Effector memory CD4-positive, alpha-beta T cell (primary cell): ENCODE data around the gene TEX22.

ENCODE experiments used
- DNase-seq, 3 donors: peaks; one replicate each; pipeline ENCODE4 v3.0.0-alpha.2; 2020
- H3K27ac ChIP-seq: 2 replicates; pipeline ENCODE4 v1.7.0; 2013; ENCODE audit warnings: mild to moderate bottlenecking, low read length, moderate library complexity; ENCODE audit not compliant: insufficient read depth, poor library complexity, severe bottlenecking
- H3K27me3 ChIP-seq: replicated peaks from 2 replicates; pipeline ENCODE4 v1.7.0; 2013; ENCODE audit warnings: mild to moderate bottlenecking, low read length; ENCODE audit not compliant: insufficient read depth, control insufficient read depth, poor library complexity, severe bottlenecking
- H3K36me3 ChIP-seq: 2 replicates; pipeline ENCODE4 v1.7.0; 2013; ENCODE audit warnings: mild to moderate bottlenecking, low read length, moderate library complexity; ENCODE audit not compliant: control insufficient read depth, insufficient read depth
- H3K4me1 ChIP-seq: 2 replicates; pipeline ENCODE4 v1.7.0; 2013; ENCODE audit warnings: low read length, mild to moderate bottlenecking; ENCODE audit not compliant: control insufficient read depth, insufficient read depth, poor library complexity, severe bottlenecking
- H3K4me3 ChIP-seq: 2 replicates; pipeline ENCODE4 v1.7.0; 2013; ENCODE audit warnings: low read length, low read depth, mild to moderate bottlenecking; ENCODE audit not compliant: insufficient read depth, poor library complexity, severe bottlenecking
- H3K9me3 ChIP-seq: 2 replicates; pipeline ENCODE4 v1.7.0; 2013; ENCODE audit warnings: mild to moderate bottlenecking, low read length, moderate library complexity; ENCODE audit not compliant: control insufficient read depth

The TEX22 gene

DNA sequence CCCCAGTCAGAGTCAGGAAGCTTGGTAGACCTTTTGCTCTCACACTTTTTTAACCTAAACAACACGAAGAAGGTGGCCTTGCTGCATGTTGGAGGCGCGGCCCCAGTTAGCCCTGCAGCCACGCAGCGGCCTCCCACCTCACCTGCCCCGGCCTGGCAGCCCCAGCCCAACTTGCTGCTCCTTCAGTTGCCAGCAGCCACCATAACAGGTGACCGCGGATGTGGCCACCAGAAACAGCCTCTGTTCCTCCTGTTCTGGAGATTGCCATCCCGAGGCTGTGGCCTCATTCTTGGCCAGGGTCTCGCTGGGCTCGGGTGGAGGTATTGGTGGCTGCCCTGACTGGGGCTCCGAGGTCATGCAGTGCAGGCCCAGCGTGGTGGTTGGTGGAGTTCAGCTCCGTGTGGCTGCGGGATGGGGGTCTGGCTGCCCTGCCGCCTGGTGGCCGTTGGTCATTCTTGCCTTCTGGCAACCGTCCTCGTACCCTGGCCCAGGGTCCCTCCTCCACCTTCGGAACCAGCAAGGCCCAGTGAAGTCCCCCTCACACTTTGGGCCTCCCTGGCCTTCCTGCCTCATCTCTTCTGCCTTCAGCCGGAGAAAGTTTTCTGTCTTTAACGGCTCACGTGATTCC, 20.7 kb upstream of the TEX22 start:
- no peaks in the 10 kb centered on the region for H3K36me3 ChIP-seq
- no peak overlapping the region for H3K4me3 ChIP-seq
- no peak for DNase-seq
- H3K9me3 ChIP-seq, result no peaks in the 10 kb centered on the region
- H3K27ac ChIP-seq, result no peak overlapping the region
- H3K4me1 ChIP-seq, result no peaks in the 10 kb centered on the region
- no peaks in the 10 kb centered on the region for H3K27me3 ChIP-seq

DNA sequence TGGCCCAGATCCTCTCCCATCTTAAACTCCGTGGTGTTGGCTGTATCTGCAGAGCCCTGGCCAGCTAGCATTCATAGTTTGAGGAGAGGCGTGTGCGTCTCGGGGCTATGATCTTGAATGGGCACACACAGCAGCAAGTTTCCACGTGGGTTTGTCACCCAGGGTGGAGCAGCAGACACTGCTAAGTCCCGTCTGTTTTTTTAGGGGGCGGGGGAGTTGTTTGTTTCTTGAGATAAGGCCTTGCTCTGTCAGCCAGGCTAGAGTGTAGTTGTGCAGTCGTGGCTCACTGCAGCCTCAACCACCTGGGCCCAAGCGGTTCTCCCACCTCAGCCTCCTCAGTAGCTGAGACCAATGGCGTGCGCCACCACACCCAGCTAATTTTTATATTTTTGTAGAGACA, 20.1 kb upstream of the TEX22 start:
- Histone ChIP-seq H3K4me1 (no peaks in the 10 kb centered on the region), H3K36me3 (no peaks in the 10 kb centered on the region), H3K9me3 (no peaks in the 10 kb centered on the region), H3K4me3 (no peak overlapping the region), H3K27me3 (no peaks in the 10 kb centered on the region), H3K27ac (no peak overlapping the region)
- no peak for DNase-seq

DNA sequence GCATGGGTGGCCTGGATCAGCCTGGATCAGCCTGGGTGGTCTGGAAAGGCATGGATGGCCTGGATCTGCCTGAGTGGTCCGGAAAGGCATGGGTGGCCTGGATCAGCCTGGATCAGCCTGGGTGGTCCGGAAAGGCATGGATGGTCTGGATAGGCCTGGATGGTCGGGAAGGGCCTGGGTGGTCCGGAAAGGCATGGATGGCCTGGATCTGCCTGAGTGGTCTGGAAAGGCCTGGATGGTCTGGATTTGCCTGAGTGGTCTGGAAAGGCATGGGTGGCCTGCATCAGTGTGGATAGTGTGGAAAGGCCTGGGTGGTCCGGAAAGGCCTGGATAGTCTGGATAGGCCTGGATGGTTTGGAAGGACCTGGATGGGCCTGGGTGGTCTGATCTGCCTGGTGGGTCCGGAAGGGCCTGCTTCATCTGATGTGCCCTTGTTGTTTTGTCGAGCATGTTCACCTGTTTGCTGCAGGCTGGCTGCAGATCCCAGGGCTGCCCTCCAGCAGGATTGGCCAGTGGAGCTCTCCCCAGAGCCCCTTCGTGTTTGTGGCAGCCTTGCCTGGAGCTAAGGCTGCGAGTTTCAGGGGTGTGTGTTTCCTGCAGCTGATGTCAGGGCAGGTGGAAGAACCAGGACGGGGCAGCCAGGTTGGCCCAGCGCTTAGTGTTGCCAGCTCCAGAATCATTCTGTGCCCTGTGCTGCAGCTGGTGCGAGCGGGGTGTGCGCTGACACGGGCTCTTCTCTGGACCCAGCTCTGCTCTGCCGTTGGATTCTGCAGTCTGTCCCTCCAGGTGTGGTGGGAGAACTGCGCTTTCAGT, 19.3 kb upstream of the TEX22 start:
- Histone ChIP-seq H3K4me3 (no peak overlapping the region), H3K4me1 (no peaks in the 10 kb centered on the region), H3K36me3 (no peaks in the 10 kb centered on the region), H3K27ac (no peak overlapping the region), H3K9me3 (no peaks in the 10 kb centered on the region), H3K27me3 (no peaks in the 10 kb centered on the region)
- no peak for DNase-seq

DNA sequence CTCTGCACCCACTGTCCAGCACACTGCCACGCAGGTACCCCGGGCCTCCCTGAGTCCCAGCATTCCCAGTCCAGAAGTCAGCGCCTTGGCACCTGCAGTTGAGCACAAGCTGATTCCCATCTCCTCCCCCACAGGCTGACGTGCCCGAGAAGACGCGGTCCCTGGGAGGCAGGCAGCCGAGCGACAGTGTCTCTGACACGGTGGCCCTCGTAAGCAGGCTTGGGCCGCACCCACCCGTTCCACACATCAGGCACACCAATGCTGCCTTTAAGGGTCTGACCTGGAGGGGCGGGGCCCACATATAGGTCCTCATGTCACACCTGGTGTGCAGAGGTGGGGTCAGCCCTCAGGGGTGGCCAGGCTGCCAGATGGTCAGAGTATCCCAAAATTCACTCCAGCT, 18.4 kb upstream of the TEX22 start:
- Histone ChIP-seq H3K4me1 (no peaks in the 10 kb centered on the region), H3K9me3 (no peaks in the 10 kb centered on the region), H3K4me3 (no peak overlapping the region), H3K36me3 (no peaks in the 10 kb centered on the region), H3K27ac (no peak overlapping the region), H3K27me3 (no peaks in the 10 kb centered on the region)
- DNase-seq, result no peak

DNA sequence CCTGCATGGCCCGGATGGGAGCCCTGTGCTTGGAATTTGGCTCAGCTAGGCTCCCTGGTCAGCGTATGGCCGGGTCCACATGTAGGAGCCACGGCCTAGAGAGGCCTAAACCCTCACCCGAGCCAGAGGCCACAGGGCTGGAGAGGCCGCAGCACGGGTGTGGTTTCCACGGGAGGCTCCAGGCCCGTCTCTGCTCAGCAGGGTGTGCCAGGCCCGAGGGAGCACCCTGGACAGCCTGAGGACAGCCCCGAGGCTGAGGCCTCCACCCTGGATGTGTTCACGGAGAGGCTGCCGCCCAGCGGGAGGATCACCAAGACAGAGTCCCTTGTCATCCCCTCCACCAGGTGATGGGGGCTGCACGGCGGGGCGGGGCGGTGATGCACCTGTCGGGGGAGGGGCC, 17.6 kb upstream of the TEX22 start:
- Histone ChIP-seq H3K4me3 (no peak overlapping the region), H3K27me3 (no peaks in the 10 kb centered on the region), H3K27ac (no peak overlapping the region), H3K4me1 (no peaks in the 10 kb centered on the region), H3K36me3 (peaks cover 4% of the 10 kb centered on the region), H3K9me3 (no peaks in the 10 kb centered on the region)
- no peak for DNase-seq

DNA sequence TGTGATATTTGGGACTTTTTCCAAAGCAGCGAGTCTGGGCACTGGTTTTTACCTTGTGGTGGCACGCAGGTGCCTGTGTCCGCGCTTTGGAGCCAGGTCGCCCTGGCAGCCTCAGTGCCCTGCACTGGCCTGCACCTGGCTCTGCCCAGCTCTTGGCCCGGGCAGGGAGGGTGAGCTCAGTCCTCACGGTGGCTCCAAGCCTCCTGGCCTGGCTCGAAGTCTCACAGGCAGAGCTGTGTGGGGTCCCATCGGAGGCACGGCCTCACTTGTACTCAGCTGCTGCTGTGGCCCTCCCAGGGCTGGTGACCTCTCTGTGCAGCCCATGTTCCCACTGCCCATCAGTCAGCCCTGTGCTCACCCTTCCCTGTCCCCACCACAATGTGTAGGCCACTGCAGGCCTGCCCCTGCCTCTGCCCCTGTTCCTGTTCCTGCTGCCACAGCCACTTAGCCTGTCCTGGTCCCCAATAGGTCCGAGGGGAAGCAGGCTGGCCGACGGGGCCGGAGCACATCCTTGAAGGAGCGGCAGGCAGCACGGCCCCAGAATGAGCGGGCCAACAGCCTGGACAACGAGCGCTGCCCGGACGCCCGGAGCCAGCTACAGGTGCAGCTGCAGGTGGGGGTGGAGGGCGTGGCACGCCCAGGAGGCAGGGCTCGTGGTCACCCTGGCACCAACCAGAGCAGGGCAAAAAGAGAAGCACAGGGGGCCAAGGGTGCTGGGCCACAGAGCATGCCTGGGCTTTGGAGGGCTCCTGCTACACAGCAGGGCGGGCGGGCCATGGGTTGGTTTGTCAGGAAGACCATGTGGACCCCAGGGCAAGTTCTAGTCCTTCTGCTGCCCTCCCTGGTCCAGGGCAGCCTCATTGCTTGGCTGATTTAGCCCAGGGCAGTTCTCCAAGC, 16.6 kb upstream of the TEX22 start:
- Histone ChIP-seq H3K36me3 (peaks cover 4% of the 10 kb centered on the region), H3K27me3 (no peaks in the 10 kb centered on the region), H3K4me3 (no peak overlapping the region), H3K4me1 (no peaks in the 10 kb centered on the region), H3K27ac (no peak overlapping the region), H3K9me3 (no peaks in the 10 kb centered on the region)
- no peak for DNase-seq

DNA sequence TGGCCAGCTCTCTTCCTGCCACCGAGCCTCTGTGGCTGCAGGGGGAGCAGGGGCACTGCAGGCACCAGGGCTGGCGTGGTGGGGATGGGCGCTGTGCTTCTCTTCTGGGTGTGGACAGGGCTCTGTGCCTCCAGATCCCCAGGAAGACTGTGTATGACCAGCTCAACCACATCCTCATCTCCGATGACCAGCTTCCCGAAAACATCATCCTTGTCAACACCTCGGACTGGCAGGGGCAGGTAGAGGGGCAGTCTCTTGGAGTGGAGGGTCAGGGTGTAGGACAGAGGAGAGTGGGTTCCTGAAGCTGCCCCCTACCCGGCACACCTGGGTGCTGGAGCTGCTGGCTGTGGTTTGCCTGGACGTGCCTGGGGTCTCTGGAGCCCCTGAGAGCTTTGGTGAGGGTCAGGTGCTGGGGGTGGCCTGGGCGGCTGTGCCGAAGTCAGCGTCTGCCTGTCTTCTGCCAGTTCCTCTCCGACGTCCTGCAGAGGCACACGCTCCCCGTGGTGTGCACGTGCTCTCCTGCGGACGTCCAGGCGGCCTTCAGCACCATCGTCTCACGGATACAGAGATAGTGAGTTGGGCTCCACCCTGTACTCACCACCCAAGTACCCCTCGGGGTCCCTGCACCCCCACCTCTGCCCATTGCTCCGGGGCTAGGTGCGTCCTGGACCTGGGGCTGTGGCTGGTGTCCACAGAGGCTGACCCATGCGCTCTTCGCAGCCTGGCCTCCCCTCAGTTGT, 15.8 kb upstream of the TEX22 start:
- H3K4me3 ChIP-seq, result no peak overlapping the region
- peaks cover 4% of the 10 kb centered on the region for H3K36me3 ChIP-seq
- H3K9me3 ChIP-seq, result no peaks in the 10 kb centered on the region
- H3K27ac ChIP-seq, result no peak overlapping the region
- DNase-seq, result no peak
- no peaks in the 10 kb centered on the region for H3K27me3 ChIP-seq
- no peaks in the 10 kb centered on the region for H3K4me1 ChIP-seq

DNA sequence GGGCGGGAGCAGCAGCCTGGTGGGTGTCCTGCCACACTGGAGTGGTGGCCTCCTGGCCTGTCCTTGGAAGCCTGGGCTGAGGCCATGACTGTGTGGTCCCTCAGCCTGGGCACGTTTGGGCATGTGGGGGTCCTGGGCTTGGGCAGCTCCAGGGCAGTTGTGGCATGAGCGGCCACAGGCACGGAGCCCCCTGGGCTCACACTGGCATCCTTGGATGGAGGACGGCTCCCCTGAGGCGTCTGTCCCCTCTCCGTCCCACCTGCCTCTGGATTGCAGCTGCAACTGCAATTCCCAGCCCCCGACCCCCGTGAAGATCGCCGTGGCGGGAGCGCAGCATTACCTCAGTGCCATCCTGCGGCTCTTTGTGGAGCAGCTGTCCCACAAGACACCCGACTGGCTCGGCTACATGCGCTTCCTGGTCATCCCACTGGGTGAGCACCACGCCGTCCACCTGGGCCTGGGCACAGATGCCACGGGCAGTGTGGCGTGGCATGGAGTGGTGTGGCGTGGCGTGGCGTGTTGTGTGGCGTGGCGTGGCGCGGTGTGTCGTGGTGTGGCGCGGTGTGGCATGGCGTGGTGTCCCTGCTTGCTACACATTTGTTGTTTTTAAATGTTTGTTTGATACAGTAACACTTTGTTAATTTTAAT, 15.1 kb upstream of the TEX22 start:
- H3K4me3 ChIP-seq, result no peak overlapping the region
- no peaks in the 10 kb centered on the region for H3K9me3 ChIP-seq
- H3K27ac ChIP-seq, result no peak overlapping the region
- peaks cover 4% of the 10 kb centered on the region for H3K36me3 ChIP-seq
- no peaks in the 10 kb centered on the region for H3K27me3 ChIP-seq
- no peaks in the 10 kb centered on the region for H3K4me1 ChIP-seq
- DNase-seq, result no peak

DNA sequence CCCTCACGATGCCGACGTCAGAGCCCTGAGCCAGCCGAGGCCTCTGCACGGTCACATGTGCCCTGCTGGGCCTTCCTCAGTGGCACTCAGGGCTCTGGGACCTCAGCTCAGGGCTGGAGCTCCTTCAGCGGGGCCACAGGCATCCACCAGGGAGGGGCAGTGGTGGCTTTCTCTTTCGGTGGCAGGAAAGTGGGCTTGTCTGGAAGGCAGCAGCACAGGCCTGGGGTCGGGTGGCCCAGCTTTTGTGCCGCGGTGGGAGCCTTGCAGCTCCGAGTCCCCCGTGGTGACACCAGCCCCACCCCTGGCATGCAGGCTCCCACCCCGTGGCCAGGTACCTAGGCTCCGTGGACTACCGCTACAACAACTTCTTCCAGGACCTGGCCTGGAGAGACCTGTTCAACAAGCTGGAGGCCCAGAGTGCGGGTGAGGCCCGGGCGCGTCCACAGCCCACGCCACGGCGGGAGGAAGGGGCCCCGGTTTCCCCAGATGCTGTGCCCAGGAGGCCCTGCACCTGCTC, 14.2 kb upstream of the TEX22 start:
- H3K27me3 ChIP-seq, result no peaks in the 10 kb centered on the region
- DNase-seq, result no peak
- H3K27ac ChIP-seq, result no peak overlapping the region
- no peaks in the 10 kb centered on the region for H3K4me1 ChIP-seq
- H3K36me3 ChIP-seq, result peaks cover 4% of the 10 kb centered on the region
- H3K9me3 ChIP-seq, result no peaks in the 10 kb centered on the region
- H3K4me3 ChIP-seq, result no peak overlapping the region
